Eye (tissue), 1 donor: ENCODE results near the gene ATPAF2.
A peak's percentile ranks its signal among the peaks of the same experiment; 100 is the strongest.

Source experiments
- DNase-seq: peaks from one replicate; pipeline ENCODE4 v3.0.0-alpha.2; 2015

Gene ATPAF2

GRCh38 chr17:18038861-18039534 lies at the start of gene ATPAF2, which contains the start of gene GID4:
Gene ATPAF2 (minus strand): TSS chr17:18039168. CDS start chr17:18039013, 155 bp downstream.
Gene GID4 (plus strand): TSS chr17:18039408. CDS start chr17:18039465, 57 bp downstream.
- DNase-seq, result peak; percentile 100

DNA sequence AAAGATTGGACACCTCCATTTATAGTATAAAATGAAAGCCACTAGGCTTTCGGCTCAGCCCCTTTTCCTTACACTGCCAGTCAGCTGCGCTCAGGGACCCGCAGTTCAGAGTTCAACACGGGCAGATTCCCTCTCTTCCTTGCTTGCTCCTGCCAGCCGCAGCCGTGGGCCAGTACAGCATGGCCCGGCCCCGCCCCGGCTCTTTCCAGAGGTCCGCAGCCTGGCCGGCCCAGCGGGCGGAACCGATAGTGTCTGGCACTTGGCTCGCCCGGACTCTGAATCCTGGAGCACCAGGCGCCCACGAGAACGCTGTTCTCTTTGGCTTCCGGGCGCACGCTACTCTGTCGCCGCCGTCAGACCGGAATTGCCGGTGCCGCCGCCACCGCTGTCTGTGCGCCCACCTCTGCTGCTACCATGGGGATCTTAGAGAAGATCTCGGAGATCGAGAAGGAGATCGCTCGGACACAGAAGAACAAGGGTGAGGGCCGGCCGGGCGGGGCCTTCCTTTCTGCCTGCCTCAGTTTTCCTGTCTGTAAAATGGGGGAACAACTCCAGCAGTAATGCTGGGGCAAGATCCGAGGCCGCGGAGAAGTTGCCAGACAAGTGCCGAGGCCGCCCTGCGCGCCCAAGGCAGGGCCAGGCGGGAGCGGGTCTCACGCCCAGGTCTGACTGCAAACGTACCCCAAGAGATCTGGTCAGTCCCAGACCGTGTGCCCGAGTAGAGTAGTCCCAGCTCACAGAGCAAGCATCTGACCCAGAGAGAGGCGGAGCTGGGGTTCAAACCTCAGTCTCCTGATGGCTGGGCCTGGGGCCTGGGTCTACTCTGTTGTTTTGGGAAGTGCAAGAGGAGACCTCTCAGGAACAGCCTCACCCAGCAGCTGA lies 48.9 kb upstream of the ATPAF2 start, which contains the start of gene DRG2:
Gene DRG2 (plus strand): TSS at position 339 of the 882 bp plus-strand sequence. CDS start 76 bp downstream, at position 415.
- DNase-seq, result peak; percentile 97

- DNase-seq, result no peak
Observed at GRCh38 chr17:18084256-18084655, 45.3 kb upstream of the ATPAF2 start.

DNA sequence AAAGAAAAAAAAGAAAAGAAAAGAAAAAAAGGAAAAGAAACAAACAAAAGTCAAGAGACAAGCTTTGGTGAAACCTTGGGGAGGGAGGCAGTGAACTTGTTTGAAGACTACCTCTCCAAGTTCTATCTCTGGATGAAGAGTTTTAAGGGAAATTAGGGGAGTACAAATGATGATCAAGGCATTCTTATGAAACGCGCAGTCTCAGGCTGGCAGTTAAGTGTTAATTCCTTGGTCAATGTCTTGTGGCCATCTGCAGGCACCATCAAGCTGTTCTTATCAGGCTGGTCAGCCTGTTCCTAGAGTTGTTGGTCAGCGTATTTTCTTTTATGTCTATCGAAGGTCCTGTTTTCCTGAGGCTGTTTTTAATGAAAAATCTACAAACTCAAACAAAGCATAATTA lies 40.6 kb upstream of the ATPAF2 start:
- no peak for DNase-seq

DNA sequence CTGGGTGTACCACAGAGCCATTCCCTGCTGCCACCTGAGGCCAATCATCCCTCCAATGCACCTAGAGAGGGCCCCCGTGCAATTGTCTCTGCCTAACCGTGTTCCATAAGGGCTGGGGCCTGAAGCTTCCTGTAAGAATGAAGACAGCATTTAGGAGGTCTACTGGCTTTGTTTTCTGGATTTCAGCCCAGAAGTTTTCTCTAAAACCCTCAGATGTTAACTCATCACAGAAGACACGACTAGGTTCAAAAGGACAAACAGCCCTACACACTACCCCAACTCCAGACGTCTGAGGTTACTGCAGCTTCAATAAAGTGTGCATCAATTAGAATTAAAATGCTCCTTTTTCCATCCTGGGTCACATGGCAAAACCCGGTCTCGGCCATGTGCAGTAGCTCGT lies 38.0 kb upstream of the ATPAF2 start:
- peak; percentile 17 for DNase-seq

GRCh38 chr17:18074566-18075272 lies 35.8 kb upstream of the ATPAF2 start:
- DNase-seq, result no peak

- DNase-seq, result no peak
Observed at GRCh38 chr17:18071751-18072150, 32.8 kb upstream of the ATPAF2 start.

- peak; percentile 33 for DNase-seq
Observed at GRCh38 chr17:18070861-18071340, 31.9 kb upstream of the ATPAF2 start.

GRCh38 chr17:18069101-18069500 lies 30.1 kb upstream of the ATPAF2 start:
- no peak for DNase-seq

- no peak for DNase-seq
Observed at GRCh38 chr17:18066866-18067265, 27.9 kb upstream of the ATPAF2 start.

DNA sequence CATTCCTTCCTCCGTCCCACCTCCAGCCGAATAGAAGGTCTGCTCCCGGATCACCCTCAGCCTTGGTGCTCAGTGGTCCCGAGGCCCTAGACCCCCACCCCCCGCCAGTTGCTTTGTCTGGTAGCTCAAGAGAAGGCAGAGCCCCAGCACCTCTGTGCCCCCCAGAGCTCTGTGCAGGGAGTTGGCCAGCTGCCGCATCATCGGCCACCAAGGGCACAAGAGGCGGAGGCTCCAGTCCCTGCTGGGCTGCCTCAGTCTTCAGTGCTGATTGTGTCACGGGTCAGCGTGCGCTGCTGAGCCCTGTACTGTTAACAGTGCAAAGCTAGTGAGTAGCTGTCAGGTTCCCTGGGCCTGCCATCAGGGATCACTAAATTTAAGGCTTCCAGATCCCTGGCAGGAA lies 26.6 kb upstream of the ATPAF2 start:
- DNase-seq, result no peak

- DNase-seq, result no peak
Observed at GRCh38 chr17:18064053-18064452, 25.1 kb upstream of the ATPAF2 start.

DNA sequence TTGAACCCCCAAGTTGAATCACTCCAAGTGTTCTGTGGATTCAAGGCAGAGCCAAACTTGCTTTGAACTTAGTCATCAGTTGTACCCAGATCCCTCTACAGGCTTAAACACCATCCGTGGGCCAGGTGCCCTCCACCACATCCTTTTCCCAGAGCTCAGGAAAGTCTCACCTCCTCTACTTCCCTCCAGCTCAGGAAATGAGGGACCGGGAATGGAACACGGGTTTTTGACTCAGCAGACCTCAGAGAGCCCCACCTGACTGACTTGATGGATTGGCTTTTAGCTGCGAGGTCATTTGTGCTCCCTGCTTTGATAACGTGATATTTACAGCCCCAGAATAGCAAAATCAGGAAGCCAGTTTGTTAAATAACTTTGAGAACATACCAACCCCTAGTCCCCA lies 20.3 kb upstream of the ATPAF2 start:
- no peak for DNase-seq

DNA sequence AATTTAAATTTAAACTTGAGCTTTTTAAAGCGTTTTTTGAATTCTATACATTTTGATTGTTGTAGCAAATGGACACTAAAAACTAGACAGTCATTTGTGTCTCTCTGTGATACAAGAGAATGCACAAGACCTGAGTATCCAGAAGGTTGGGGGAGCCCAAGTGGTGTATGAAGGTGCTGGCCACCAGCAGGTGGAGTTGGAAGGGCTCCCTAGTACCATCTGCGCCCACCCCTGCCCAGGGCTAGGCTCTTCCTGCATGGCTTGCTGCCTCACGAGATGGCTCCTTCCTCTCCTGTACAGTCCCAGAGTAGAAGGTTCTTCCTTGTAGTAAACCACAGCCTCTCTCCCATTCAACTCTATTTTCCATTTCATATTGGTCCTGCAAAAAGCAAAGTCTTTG lies 17.2 kb upstream of the ATPAF2 start:
- no peak for DNase-seq

GRCh38 chr17:18055597-18055996 lies 16.6 kb upstream of the ATPAF2 start:
- DNase-seq, result no peak

DNA sequence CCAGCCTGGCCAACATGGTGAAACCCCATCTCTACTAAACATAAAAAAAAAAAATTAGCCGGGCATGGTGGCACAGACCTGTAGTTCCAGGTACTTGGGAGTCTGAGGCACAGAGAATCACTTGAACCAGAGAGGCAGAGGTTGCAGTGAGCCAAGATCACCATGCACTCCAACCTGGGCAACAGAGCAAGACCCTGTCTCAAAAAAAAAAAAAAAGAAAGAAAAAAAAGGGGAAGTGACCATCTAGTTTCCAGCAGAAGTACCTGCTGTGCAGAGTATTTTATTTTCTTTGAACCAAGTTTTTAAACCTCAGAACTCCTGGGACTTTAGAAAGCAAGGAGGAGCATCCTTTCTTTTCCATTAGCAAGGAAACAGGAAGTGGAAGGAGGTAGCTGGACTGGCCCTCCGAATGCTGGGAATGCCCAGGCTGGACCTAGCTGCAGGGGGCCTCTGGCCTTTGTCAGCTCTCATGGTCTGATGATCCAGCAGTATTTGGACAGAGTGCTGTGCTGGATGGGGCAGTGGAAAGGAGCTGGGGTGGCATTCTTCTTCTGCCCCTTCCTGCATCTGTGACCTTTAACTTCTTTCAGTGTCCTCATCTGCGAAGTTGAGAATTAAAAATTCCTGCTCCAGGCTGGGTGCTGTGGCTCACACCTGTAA lies 6.9 kb upstream of the ATPAF2 start:
- DNase-seq, result no peak

- no peak for DNase-seq
Observed at GRCh38 chr17:18044609-18045008, 5.6 kb upstream of the ATPAF2 start.

DNA sequence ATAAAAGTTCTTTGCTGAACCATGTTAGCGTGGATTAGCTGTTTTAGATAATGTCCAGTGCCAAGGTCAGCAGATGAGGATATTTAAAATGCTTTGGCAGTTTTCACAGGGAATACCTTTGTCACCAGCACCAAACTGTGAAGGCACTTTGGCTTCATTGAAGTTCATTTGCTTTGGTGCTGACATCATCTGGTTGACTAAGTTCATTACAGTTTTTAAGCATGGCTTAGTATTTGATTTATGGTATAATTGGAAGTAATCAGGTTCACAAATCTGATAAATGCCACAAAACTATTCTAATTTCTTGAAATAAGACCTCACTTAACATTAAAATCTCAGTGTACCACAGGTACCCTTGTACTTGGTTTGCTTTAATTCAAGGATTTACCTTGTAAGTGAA lies 4.5 kb upstream of the ATPAF2 start:
- DNase-seq, result no peak

GRCh38 chr17:18042983-18043382 lies 4.0 kb upstream of the ATPAF2 start:
- DNase-seq, result no peak

DNA sequence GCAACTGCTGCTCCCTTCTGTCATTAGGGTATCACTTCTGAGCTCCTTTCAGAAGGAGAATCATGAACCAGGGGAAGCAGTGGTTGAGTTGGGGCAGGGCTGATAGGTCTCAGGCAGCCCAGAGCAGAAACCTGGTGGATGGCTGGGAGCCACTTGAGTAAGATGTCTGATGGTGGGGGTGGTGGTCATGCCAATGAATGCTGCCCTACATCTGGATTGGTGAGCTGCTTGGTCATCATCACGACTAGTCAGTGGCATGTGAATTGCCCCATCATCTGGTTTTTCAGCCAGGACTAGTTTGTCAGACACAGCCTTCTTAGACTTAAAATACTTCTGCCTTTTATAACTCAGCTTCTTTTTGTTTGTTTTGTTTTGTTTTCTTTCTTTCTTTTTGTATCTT lies 2.8 kb upstream of the ATPAF2 start:
- DNase-seq, result no peak

GRCh38 chr17:18040261-18040858 lies 1.4 kb upstream of the ATPAF2 start:
- DNase-seq, result no peak
